ENCODE results near the gene DENND2C.

DENND2C gene

DNA sequence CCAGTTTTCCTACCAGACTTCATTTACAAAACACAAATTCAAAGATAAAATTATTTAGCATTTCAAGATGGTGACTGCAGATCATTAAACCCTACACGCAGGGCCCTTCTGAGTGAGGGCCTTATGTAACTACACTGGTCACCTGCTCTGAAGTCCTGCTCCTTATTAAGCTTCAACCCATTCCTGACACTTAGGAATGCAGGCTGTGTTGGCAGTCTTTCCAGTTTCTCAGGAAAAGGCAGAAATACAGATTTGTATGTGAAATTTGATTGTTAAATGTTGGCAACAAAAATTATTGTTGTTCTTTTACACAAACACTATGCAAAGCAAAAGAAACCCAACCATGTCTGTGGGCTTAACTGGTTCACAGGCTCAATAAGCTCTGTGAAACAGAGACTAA lies 62.6 kb downstream of the DENND2C start:
- TF ChIP-seq, protein P1, sequence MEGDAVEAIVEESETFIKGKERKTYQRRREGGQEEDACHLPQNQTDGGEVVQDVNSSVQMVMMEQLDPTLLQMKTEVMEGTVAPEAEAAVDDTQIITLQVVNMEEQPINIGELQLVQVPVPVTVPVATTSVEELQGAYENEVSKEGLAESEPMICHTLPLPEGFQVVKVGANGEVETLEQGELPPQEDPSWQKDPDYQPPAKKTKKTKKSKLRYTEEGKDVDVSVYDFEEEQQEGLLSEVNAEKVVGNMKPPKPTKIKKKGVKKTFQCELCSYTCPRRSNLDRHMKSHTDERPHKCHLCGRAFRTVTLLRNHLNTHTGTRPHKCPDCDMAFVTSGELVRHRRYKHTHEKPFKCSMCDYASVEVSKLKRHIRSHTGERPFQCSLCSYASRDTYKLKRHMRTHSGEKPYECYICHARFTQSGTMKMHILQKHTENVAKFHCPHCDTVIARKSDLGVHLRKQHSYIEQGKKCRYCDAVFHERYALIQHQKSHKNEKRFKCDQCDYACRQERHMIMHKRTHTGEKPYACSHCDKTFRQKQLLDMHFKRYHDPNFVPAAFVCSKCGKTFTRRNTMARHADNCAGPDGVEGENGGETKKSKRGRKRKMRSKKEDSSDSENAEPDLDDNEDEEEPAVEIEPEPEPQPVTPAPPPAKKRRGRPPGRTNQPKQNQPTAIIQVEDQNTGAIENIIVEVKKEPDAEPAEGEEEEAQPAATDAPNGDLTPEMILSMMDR (IDR thresholded peaks at IDR 0.05; ENCODE audit: control extremely low read depth, extremely low read depth, low read depth, missing control alignments) = no peak
- DNase-seq (ENCODE audit: extremely low spot score) = no peak
- POLR2A ChIA-PET = no interaction called here
- CTCF ChIA-PET = interaction anchor here (0.8 to 1.6 kb wide), 2 partner anchors 8 to 260 kb away, joined by 3 read pairs; no protein-coding TSS in a partner anchor

DNA sequence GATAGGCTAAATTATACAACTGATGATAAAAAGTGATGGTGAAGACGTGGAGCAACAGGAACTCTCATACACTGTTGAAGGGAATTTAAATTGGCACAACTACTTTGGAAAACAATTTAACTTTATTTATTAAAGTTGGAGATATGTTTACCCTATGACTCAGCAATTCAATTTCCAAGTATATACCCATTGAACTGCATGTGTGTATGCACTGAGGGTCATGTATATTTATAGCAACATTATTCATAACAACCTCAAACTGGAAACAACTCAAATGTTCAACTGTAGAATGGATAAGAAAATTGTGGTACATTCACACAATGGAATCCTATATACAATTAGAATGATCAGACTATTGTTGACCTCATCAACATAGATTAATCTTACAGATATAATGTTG lies 71.9 kb downstream of the DENND2C start:
- no peak for DNase-seq (ENCODE audit: extremely low spot score)
- ChIA-PET CTCF (interaction anchor here (1.0 kb wide), 1 partner anchor 251 kb away, joined by 3 read pairs; no protein-coding TSS in a partner anchor), POLR2A (no interaction called here)
- TF ChIP-seq, protein P1 (IDR thresholded peaks at IDR 0.05; ENCODE audit: control extremely low read depth, extremely low read depth, low read depth, missing control alignments) = no peak

DNA sequence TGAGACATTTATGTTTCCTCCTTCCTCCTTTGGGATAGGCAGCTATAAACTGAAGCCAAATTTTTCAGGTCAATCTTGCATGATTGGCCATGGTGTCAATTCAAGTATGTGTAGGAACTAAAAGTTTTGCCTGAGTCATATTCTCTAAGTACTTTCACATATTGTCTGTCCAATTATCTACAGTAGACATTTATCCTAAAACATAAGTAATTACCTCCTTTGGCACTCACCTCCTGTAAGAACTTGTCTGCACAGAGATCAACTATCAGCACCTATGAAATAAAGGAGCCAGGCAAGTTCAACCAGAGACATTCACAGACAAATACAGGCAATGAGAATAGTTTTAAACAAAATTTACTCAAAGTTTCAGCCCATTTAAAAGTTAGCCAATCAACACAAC lies 74.2 kb downstream of the DENND2C start:
- ChIA-PET CTCF (no interaction called here), POLR2A (no interaction called here)
- TF ChIP-seq, protein P1 (IDR thresholded peaks at IDR 0.05; ENCODE audit: control extremely low read depth, extremely low read depth, low read depth, missing control alignments) = no peak
- DNase-seq (ENCODE audit: extremely low spot score) = no peak

DNA sequence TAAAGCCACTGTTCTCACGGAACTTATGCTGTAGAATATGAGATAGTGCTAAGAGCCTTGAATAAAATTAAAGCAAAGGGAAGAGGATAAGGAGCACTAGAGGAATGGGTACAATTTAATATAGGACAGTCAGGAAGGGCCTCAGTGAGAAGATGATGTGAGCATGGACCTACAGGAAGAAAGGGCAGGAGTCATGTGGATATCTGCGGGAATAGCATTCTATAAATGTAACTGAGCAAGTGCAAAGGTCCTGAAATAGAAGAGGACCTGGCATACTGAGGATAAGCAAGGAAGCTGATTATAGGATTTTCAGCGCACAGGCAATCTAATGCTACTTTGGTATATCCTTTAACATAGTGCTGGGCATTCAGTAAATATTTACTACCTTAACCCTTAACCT lies 75.8 kb downstream of the DENND2C start:
- DNase-seq (ENCODE audit: extremely low spot score) = no peak
- POLR2A ChIA-PET = no interaction called here
- TF ChIP-seq, protein P1 (IDR thresholded peaks at IDR 0.05; ENCODE audit: control extremely low read depth, extremely low read depth, low read depth, missing control alignments) = no peak
- CTCF ChIA-PET = no interaction called here

DNA sequence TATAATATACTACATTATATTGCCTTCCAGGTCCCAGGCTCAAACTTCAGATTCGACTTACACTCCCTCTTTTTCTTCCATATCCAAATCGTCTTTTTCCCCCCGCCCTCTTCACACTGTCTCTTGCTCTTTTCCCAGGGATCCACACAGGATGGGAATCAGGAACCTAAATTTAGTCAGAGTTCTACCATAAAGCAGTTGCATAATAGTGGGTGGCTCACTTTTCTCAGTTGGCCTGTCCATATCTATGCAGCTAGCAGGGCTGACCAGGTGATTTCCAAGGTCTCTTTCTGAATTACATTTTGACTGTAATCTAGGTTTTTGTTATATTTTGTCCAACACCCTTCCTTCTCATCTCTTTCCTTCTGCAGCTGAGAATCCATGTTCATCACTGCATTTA lies 80.7 kb downstream of the DENND2C start:
- POLR2A ChIA-PET = no interaction called here
- TF ChIP-seq, protein P1 (IDR thresholded peaks at IDR 0.05; ENCODE audit: control extremely low read depth, extremely low read depth, low read depth, missing control alignments) = no peak
- no peak for DNase-seq (ENCODE audit: extremely low spot score)
- CTCF ChIA-PET = no interaction called here

DNA sequence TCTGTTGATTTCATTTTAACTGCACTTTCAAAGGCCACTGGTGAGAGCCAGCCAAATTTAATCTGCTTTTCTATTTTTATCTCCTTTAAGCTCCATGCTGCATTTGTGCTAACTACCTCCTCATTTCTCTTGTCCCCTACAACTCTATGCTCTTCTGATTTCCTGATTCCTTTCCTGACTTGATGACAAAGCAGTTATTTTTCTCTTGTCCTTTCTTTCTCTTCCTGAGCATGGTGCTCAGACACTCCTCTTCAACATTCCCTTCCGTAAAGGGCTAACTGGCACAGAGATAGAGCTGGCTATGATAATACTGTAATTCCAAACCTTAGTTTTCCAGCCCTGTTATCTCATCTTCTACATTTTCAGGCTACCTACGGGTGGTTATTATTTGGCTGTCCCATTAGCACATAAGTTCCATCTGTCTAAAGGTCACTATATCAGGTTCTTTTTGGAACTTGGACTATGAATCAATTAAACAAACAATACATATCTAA lies 81.6 kb downstream of the DENND2C start:
- TF ChIP-seq, protein P1 (IDR thresholded peaks at IDR 0.05; ENCODE audit: control extremely low read depth, extremely low read depth, low read depth, missing control alignments) = no peak
- ChIA-PET POLR2A (no interaction called here), CTCF (no interaction called here)
- no peak for DNase-seq (ENCODE audit: extremely low spot score)

All from GM10248 (cell line).